DND-41 (cell line): ENCODE measurements around the gene CLEC4C.

ENCODE experiments used
- CTCF ChIP-seq: IDR thresholded peaks from 2 replicates; pipeline ENCODE4 v1.5.1; 2012; ENCODE audit warnings: borderline replicate concordance, low read length, moderate library complexity, mild to moderate bottlenecking; ENCODE audit not compliant: poor library complexity, severe bottlenecking; ENCODE audit errors: extremely low read depth
- EZH2 ChIP-seq: IDR thresholded peaks from 3 replicates; pipeline ENCODE4 v1.6.1; 2012; ENCODE audit warnings: borderline replicate concordance, low read depth, mild to moderate bottlenecking, moderate library complexity, low read length, inconsistent platforms; ENCODE audit not compliant: severe bottlenecking

- TF ChIP-seq CTCF = no peak
- no peak for TF ChIP-seq EZH2
Measured at GRCh38 chr12:7793211-7793610, 46.0 kb upstream of the CLEC4C start.
